Stromal cell of bone marrow (primary cell): ENCODE measurements around the gene NADSYN1.

Experiments
- DNase-seq: peaks from one replicate; pipeline ENCODE4 v3.0.0-alpha.2; 2012; ENCODE audit warnings: low read depth

NADSYN1 gene

GRCh38 chr11:71433648-71434450 is 19.2 kb upstream of the NADSYN1 start:
- no peak for DNase-seq

- no peak for DNase-seq
Observed at GRCh38 chr11:71434576-71435130, 18.4 kb upstream of the NADSYN1 start.

GRCh38 chr11:71435278-71435951 is 17.6 kb upstream of the NADSYN1 start:
- DNase-seq: no peak

GRCh38 chr11:71436861-71437260 is 16.1 kb upstream of the NADSYN1 start:
- no peak for DNase-seq

GRCh38 chr11:71437399-71437798 is 15.6 kb upstream of the NADSYN1 start:
- DNase-seq: no peak

GRCh38 chr11:71437879-71438278 is 15.1 kb upstream of the NADSYN1 start:
- no peak for DNase-seq

GRCh38 chr11:71438650-71439049 is 14.4 kb upstream of the NADSYN1 start:
- DNase-seq: no peak

GRCh38 chr11:71440021-71440755 is 12.8 kb upstream of the NADSYN1 start:
- no peak for DNase-seq

GRCh38 chr11:71441251-71441650 is 11.8 kb upstream of the NADSYN1 start:
- DNase-seq: no peak

- DNase-seq: no peak
Observed at GRCh38 chr11:71442123-71442522, 10.9 kb upstream of the NADSYN1 start.

- no peak for DNase-seq
Observed at GRCh38 chr11:71442880-71443279, 10.1 kb upstream of the NADSYN1 start.

- DNase-seq: no peak
Observed at GRCh38 chr11:71443736-71444445, 9.1 kb upstream of the NADSYN1 start.

- DNase-seq: no peak
Observed at GRCh38 chr11:71444811-71445210, 8.2 kb upstream of the NADSYN1 start.

- no peak for DNase-seq
Observed at GRCh38 chr11:71446150-71446549, 6.9 kb upstream of the NADSYN1 start.

- DNase-seq: peak; percentile 45
Observed at GRCh38 chr11:71446942-71447688, 5.9 kb upstream of the NADSYN1 start.

GRCh38 chr11:71447791-71448256 is 5.2 kb upstream of the NADSYN1 start:
- DNase-seq: no peak

GRCh38 chr11:71448257-71449171 is 4.5 kb upstream of the NADSYN1 start, which contains the start of gene DHCR7:
Gene DHCR7 (minus strand): TSS chr11:71448393. CDS start chr11:71444952, 3,441 bp downstream.
- DNase-seq: peak; percentile 85

- DNase-seq: no peak
Observed at GRCh38 chr11:71449596-71449995, 3.4 kb upstream of the NADSYN1 start.

GRCh38 chr11:71450507-71450906 is 2.5 kb upstream of the NADSYN1 start:
- DNase-seq: no peak

GRCh38 chr11:71450939-71451338 is 2.1 kb upstream of the NADSYN1 start:
- DNase-seq: no peak
